Skeletal muscle tissue (tissue), 4 donors: ENCODE data around the gene COLEC12. TPM values are rescaled to one million over a fixed set of nuclear protein-coding genes. Genes with fewer than 3 reads are reported as not detected.
A peak's percentile ranks its signal among the peaks of the same experiment; 100 is the strongest.

Experiments
- H3K27ac ChIP-seq: one replicate; pipeline ENCODE4 v1.7.0; 2013; ENCODE audit warnings: mild to moderate bottlenecking, low read depth, low read length, inconsistent platforms
- H3K27me3 ChIP-seq, 3 donors: one replicate each; pipeline ENCODE4 v1.7.0; 2013; ENCODE audit warnings: low read length in 3 of 3; ENCODE audit not compliant: control insufficient read depth in 3 of 3, insufficient read depth in 3 of 3
- H3K36me3 ChIP-seq, 3 donors: one replicate each; pipeline ENCODE4 v1.7.0; 2013; ENCODE audit warnings: low read length in 3 of 3; ENCODE audit not compliant: control insufficient read depth in 3 of 3, insufficient read depth in 3 of 3
- H3K4me1 ChIP-seq, 3 donors: one replicate each; pipeline ENCODE4 v1.7.0; 2013; ENCODE audit warnings: low read length in 3 of 3, mild to moderate bottlenecking in 3 of 3; ENCODE audit not compliant: control insufficient read depth in 3 of 3, insufficient read depth in 3 of 3
- H3K4me3 ChIP-seq, 3 donors: one replicate each; pipeline ENCODE4 v1.7.0; 2013; ENCODE audit warnings: low read length in 3 of 3
- H3K9ac ChIP-seq, 3 donors: one replicate each; pipeline ENCODE4 v1.7.0; 2013; ENCODE audit warnings: low read length in 3 of 3, mild to moderate bottlenecking in 3 of 3, moderate library complexity in 2 of 3, low read depth in 1 of 3
- H3K9me3 ChIP-seq, 3 donors: one replicate each; pipeline ENCODE4 v1.7.0; 2013; ENCODE audit warnings: low read length in 3 of 3; ENCODE audit not compliant: control insufficient read depth in 3 of 3
- total RNA-seq: library from RNA; depleted of rRNA; stranded (reverse); fragments of >200 nt; gene quantifications from one replicate; pipeline ENCODE4 v1.2.3, GENCODE V29; 2014
- donor health status: Osteomylitis.

COLEC12 gene
- total RNA-seq, 1 donor from 2014 or later: 39.1 TPM

DNA sequence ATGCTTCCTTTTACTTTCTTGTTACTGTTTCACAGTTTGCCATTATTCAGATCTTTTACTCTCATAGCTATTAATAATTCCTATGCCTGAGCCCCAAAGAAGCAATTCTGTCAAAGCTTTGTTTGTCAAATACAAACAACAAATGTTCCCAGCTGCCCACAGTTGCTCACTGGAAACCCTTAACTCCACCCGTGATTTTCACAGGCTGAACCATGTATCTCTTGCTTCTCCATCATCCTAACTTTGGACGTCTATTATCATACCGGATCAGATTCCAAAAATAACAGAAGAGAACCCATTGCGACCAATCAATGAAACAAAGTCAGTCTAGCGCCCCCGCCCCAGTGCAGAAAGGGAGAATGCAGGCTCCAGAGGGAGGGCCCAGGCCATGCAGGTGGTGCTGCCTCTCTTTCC, 24.2 kb downstream of the COLEC12 start:
- Histone ChIP-seq H3K4me3 (no peak overlapping the region), H3K27me3 (peaks cover 0 to 2% (median 0%) of the 10 kb centered on the region in 3 donors), H3K27ac (no peak overlapping the region), H3K36me3 (no peaks in the 10 kb centered on the region), H3K9ac (no peak overlapping the region), H3K9me3 (no peaks in the 10 kb centered on the region), H3K4me1 (peaks cover 0 to 6% (median 0%) of the 10 kb centered on the region in 3 donors)

DNA sequence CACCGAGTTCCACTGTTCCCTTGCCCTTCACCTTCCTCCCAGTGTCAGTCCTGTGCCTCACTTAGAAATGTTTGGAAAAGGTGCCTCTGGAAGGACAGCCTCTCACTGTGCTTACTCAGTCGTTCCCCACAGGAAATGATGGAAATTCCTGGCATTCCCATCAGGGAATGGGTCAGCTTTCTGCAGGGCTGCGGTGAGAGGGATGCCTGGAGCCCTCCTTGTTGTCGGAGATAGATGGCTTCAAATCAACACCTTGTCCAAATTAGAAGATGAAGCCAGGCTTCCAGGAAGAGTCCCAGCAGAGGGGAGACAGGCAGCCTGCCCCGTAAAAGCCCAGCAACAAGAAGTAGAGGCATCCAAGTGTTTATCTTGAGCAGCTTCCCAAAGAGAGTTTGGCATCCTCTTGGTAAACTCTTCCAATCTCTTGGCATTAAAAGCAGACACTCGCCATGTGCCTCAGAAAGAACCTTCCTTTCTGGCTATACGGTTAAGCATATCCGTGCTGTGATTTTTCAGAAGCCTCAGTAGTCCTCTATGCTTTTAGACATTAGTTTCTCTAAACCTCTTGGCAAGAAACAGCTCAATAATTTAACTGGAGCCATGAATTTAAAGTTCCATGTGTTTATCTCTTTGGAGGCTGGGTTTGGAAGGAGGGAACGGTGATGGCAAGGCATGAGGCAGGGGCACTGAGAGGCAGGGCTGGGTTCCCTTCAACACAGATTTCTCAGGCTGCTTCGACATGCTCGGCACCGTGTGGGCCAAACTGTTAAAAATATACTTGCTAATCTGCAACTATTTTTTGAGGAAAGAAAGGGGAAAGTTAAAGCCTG, 25.1 kb downstream of the COLEC12 start:
- peak overlapping the region; percentile 1 for H3K27ac ChIP-seq
- H3K9ac ChIP-seq: no peak overlapping the region
- peaks cover 0 to 2% (median 0%) of the 10 kb centered on the region in 3 donors for H3K27me3 ChIP-seq
- H3K36me3 ChIP-seq: no peaks in the 10 kb centered on the region
- no peak overlapping the region for H3K4me3 ChIP-seq
- peaks cover 0 to 6% (median 0%) of the 10 kb centered on the region in 3 donors for H3K4me1 ChIP-seq
- H3K9me3 ChIP-seq: no peaks in the 10 kb centered on the region

DNA sequence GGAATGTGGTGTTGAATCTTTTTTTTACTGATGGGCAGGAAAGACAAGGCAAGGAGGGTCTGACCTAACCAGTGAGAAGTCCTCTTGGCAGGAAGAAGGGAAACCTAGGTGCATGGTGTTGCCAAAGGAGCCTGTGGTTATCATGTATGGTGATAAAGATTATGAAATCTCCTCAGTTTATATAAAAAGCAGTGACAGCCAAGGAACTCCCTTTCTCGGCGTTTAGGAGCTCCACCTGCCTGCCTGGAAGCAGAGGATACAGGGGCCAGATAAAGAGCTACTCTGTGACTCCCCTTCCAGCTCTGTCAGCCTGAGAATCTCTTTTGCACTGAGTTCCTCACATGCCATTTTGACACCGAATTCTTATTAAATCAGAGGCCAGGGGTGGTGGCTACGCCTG, 26.1 kb downstream of the COLEC12 start:
- Histone ChIP-seq H3K27ac (peak overlapping the region; percentile 13), H3K9me3 (no peaks in the 10 kb centered on the region), H3K4me1 (peaks cover 0 to 6% (median 0%) of the 10 kb centered on the region in 3 donors), H3K9ac (no peak overlapping the region), H3K36me3 (no peaks in the 10 kb centered on the region), H3K27me3 (peaks cover 0 to 2% (median 0%) of the 10 kb centered on the region in 3 donors), H3K4me3 (no peak overlapping the region)

DNA sequence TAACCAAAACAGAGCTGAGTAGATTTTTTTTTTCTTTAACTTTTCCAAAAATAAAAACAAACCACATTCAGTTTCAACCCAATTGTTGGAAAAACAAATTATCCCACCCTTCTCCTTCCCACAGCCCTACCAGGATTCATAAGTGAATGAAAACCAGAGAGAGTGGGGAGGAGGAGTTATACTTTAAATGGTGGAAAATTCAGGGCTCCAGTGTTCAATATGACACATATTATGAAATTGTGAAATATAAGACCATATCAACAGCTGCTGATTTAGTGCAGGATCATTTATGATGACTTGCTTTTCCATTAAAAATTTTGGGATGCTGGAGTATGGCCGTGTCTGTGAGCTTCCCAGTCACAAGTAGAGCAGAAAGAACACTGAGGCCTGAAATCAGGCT, 26.7 kb downstream of the COLEC12 start:
- Histone ChIP-seq H3K27ac (peak overlapping the region; percentile 13), H3K9ac (no peak overlapping the region), H3K27me3 (peaks cover 0 to 4% (median 0%) of the 10 kb centered on the region in 3 donors), H3K4me3 (no peak overlapping the region), H3K9me3 (no peaks in the 10 kb centered on the region), H3K36me3 (no peaks in the 10 kb centered on the region), H3K4me1 (peaks cover 0 to 11% (median 0%) of the 10 kb centered on the region in 3 donors)

DNA sequence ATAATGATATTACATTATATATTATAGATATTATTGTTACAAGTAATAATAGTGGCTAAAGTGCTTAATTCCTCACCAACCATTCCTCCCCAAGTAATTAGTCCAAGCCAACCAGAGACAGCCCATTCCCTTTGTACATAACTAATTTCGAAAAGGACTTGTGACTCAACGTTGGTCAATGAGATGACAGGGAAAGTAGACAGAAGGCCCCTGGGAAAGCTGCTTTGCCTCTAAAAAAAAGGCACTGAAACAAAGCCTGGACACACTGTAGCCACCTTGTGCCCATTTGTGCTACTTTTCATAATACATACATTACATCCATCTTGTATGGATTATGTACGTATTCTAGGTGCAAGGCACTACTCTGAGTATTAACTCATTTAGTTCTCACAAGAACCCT, 28.8 kb downstream of the COLEC12 start:
- Histone ChIP-seq H3K4me1 (peaks cover 0 to 11% (median 0%) of the 10 kb centered on the region in 3 donors), H3K27ac (no peak overlapping the region), H3K9ac (no peak overlapping the region)

DNA sequence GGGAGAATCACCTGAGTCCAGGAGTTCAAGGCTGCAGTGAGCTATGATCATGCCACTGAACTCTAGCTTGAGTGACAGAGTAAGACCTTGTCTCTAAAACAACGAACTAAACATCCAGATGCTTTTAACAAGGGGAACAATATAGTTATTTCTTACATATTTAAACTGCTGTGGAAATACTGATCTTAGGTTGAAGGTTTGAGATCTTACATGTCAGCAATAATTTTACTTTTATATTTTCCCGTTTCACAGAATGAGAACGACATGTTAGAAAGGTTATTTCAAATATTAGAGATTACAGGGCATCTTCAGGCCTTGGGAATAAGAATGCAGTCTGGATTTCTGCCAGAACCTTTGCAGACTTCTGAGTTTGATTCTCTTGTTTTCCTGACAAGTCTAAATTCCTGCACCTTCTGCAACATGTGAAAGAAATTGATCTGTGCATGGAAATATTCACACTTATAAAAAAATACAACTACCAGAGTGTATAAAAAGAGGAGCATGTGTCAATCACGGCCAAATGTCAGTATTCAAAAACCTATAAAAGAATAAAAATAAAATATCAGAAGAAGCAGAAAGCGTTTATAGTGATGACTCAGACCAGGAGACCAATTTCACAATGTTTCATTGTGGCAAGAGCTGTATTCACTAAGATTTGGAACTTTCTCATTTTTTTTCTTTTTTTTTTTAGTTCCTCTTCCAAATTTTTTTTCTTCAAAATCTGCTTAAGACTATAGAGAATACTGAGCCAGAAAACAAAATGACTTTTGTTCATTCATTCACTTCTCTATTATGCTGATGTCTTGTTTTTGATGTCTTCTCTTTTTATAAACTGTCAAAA, 29.6 kb downstream of the COLEC12 start:
- no peaks in the 10 kb centered on the region for H3K9me3 ChIP-seq
- H3K4me1 ChIP-seq: peaks cover 0 to 11% (median 0%) of the 10 kb centered on the region in 3 donors
- H3K9ac ChIP-seq: no peak overlapping the region
- H3K36me3 ChIP-seq: no peaks in the 10 kb centered on the region
- peaks cover 0 to 2% (median 0%) of the 10 kb centered on the region in 3 donors for H3K27me3 ChIP-seq
- no peak overlapping the region for H3K27ac ChIP-seq
- H3K4me3 ChIP-seq: no peak overlapping the region

More for the DNA sequence above, 28.8 kb downstream of the COLEC12 start:
- Histone ChIP-seq H3K36me3 (no peaks in the 10 kb centered on the region), H3K4me3 (no peak overlapping the region), H3K9me3 (no peaks in the 10 kb centered on the region), H3K27me3 (peaks cover 0 to 2% (median 0%) of the 10 kb centered on the region in 3 donors)

DNA sequence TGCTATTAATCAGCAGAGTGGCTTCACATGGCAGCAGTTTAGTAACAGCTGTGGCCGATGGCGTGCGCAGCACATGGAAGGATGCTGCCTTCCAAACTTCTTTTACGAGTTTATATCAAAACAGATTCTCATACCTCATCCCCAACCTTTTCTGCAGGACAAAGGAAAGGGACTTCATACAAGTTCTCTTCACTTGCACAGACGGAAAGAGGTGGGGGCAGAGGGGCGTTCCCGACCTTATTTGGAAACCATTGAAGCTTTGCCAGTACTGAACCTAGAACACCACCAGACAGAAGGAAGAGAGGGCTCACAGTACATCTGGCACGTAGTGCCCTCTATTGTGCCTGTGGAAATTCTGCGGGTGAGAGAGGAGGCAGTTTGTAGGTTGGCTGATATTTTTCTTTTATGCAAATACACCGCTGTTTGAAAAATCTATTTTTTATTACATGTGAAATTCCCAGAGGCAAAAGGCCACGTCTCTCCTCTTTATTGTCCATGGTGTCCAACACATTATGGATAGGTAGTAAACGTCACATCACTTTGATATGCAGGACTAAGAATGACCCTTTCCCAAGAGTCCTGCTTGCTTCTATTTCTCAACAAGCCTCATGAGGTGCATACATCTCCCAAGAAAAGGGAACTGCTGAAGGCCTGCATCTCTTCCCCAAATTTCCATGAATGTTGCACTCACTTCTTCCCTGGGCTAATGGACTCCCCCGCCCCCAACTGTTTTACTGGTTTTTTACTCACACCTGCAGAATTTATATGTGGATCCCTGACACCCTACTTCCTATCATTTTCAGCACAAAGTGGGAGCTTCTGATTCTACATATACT, 31.3 kb downstream of the COLEC12 start:
- peaks cover 0 to 5% (median 0%) of the 10 kb centered on the region in 3 donors for H3K4me1 ChIP-seq
- H3K4me3 ChIP-seq: no peak overlapping the region
- no peaks in the 10 kb centered on the region for H3K36me3 ChIP-seq
- H3K9me3 ChIP-seq: no peaks in the 10 kb centered on the region
- H3K27me3 ChIP-seq: peaks cover 0 to 2% (median 0%) of the 10 kb centered on the region in 3 donors
- H3K27ac ChIP-seq: no peak overlapping the region
- no peak overlapping the region for H3K9ac ChIP-seq

DNA sequence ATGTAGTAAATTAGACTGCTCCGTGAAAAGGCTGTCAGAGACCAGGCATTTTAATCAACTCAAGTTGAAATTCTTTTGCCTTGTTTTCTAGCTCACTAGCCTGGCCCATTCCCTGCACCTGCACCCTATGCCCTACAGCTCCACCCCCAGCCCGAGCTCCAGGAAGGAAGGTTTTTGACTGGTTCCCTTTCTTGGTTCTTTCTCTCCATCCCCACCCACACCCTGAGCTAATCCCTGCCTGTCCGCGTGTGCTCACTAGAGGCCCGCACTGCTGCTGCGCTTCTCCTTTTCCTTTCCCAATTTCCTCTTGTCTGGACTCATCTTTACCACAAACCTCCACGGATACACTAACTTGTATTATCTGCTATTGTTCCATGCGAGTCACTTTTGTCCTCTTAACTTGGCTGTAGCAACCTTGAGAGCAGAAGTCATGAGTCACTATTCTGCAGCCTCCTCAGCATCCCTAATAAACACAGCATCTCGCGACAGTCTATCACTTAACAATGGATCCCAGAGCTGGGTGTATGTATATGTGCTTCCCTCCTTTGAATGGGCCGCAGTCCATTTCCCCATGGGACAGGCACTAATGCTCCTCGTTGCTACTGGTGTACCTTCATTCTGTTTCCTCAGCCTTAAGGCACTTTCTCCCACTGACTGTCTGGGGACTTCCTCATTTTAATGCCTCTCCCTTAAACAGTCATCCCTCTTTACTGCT, 36.5 kb downstream of the COLEC12 start:
- Histone ChIP-seq H3K27ac (no peak overlapping the region), H3K9ac (no peak overlapping the region), H3K36me3 (no peaks in the 10 kb centered on the region), H3K27me3 (no peaks in the 10 kb centered on the region), H3K9me3 (no peaks in the 10 kb centered on the region), H3K4me3 (no peak overlapping the region), H3K4me1 (peaks cover 0 to under 1% (median 0%) of the 10 kb centered on the region in 3 donors)

DNA sequence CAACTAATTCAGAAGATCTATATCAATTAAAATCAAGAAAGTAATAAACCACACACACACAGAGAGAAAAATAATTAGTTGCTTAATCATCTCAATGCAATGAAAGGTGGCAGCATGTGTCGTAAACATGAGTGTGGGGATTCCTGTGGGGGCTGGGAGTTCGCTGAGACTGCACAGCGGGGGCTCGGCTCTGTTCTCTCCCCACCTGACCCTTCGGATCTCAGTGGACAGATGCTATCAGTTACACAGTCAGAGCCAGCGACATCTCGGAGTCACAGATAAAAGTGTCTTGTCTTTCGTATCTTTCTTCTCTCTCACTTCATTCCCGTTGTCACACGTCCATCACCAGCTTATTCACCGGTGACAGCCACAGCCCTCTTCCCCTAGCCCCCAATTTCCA, 37.1 kb downstream of the COLEC12 start:
- Histone ChIP-seq H3K4me1 (peaks cover 2 to 3% (median 2%) of the 10 kb centered on the region in 3 donors), H3K36me3 (no peaks in the 10 kb centered on the region), H3K27me3 (no peaks in the 10 kb centered on the region), H3K9me3 (no peaks in the 10 kb centered on the region), H3K9ac (no peak overlapping the region), H3K27ac (no peak overlapping the region), H3K4me3 (no peak overlapping the region)
